Measurements from ENCODE around the gene DOK6. TPM values are rescaled to one million over a fixed set of nuclear protein-coding genes. Genes with fewer than 3 reads are reported as not detected.

Gene DOK6
- total and polyA plus RNA-seq, 2 donors (not counting 3 experiments of a cell fraction or from before 2014, with no cell fraction given), result under 0.01 TPM; not detected in 1

DNA sequence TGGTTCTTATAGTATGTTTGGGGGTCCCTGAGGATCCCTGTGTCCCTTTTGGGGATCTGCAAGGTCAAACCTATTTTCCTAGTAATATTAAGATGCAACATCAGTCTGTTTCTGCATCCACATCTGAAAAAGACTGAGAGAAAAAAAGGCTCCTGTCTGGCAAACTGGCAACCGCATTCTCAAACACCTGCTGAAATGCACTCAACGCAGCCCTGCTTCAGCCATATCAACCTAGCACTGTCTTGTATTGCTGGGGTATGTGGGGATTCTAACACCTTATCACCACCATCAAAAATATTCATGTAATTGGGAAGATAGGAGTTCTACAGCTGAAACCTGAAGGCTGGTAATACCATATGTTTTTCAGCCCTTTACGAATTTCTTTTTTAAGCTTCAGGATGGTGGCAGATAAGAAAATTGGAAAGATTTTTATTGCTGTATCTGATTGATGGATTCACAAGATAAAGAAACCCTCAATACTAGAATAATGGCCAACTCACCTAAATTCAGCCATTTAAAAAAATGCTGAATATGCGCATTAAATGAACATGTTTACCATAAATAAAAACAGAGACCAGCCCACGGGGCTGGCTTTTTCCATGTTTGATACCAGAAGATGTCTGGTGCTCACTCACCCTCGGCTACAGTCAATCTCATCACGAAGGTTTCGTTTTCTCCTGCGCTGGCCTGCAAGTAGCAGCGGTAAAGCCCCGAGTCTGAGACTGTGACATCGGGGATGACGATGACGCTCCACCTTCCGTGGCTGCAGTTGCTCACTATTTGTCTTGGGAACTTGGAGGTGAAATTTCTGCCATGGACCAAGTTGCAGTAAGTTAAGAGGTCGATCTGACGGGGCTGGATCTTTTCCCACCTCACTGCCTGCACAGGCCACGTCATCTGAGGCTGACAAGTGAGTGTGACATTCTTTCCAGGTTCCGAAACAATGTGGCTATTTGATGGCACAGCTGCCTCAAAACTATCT is 494.7 kb downstream of the DOK6 start:
- Histone ChIP-seq H3K4me3 (replicated peaks in 1 of 3; ENCODE audit: insufficient read depth in 1 of 3, low read depth in 1 of 3, low read length in 3 of 3) (no peak overlapping the region), H3K4me1 (ENCODE audit: control insufficient read depth, extremely low read depth, insufficient read depth, low read length) (no peaks in the 10 kb centered on the region), H4K20me1 (replicated peaks; ENCODE audit: control insufficient read depth, extremely low read depth, insufficient read depth, low read length) (no peaks in the 10 kb centered on the region), H3K27me3 (ENCODE audit: control insufficient read depth in 2 of 2, insufficient read depth in 2 of 2, low read length in 2 of 2) (no peaks in the 10 kb centered on the region), H3K36me3 (ENCODE audit: control insufficient read depth in 2 of 2, extremely low read depth in 1 of 2, insufficient read depth in 2 of 2, low read length in 2 of 2) (no peaks in the 10 kb centered on the region), H3K79me2 (ENCODE audit: control insufficient read depth, insufficient read depth, low read length) (no peaks in the 10 kb centered on the region), H2AFZ (ENCODE audit: low read depth, low read length) (no peak overlapping the region), H3K4me2 (ENCODE audit: insufficient read depth, low read length) (no peak overlapping the region), H3K27ac (ENCODE audit: insufficient read depth, low read depth, low read length) (no peak overlapping the region), H3K9me3 (replicated peaks; ENCODE audit: control insufficient read depth, insufficient read depth, low read length) (no peaks in the 10 kb centered on the region), H3K9me1 (replicated peaks; ENCODE audit: control insufficient read depth, extremely low read depth, insufficient read depth, low read length) (no peaks in the 10 kb centered on the region), H3K9ac (replicated peaks; ENCODE audit: extremely low read depth, insufficient read depth, low read length) (no peak overlapping the region)
- CTCF ChIA-PET, result no interaction called here
- DNase-seq (ENCODE audit: low read depth, low spot score), result no peak
- no TSS peak for BruUV-seq (replicated peaks)
- FAIRE-seq, result no peak
- intact Hi-C loops (cut with micrococcal nuclease), result no loop called here
- dilution Hi-C loops (cut with MboI; ENCODE audit: extremely low pct_ligation_motif_present, low sequenced_read_pairs), result no loop called here
- TF ChIP-seq FOS (IDR thresholded peaks at IDR 0.05; ENCODE audit: borderline replicate concordance, insufficient read depth, low read length) (no peak), GATA2 (IDR thresholded peaks at IDR 0.05; ENCODE audit: insufficient read depth, insufficient read length, low read depth, low read length) (no peak), JUN (IDR thresholded peaks at IDR 0.05; ENCODE audit: borderline replicate concordance, insufficient read depth, insufficient read length, low read depth) (no peak), MYC (IDR thresholded peaks at IDR 0.05; ENCODE audit: low read depth, low read length) (no peak), MAX (IDR thresholded peaks at IDR 0.05; ENCODE audit: insufficient read depth, insufficient read length) (no peak), EZH2 (IDR thresholded peaks at IDR 0.05; ENCODE audit: borderline replicate concordance, low read depth, low read length, severe bottlenecking) (no peak), POLR2AphosphoS5 (IDR thresholded peaks at IDR 0.05; ENCODE audit: insufficient read depth, low read depth, low read length) (no peak), POLR2A (IDR thresholded peaks at IDR 0.05; ENCODE audit: low read depth, low read length) (no peak)
- TF ChIP-seq, protein P1, sequence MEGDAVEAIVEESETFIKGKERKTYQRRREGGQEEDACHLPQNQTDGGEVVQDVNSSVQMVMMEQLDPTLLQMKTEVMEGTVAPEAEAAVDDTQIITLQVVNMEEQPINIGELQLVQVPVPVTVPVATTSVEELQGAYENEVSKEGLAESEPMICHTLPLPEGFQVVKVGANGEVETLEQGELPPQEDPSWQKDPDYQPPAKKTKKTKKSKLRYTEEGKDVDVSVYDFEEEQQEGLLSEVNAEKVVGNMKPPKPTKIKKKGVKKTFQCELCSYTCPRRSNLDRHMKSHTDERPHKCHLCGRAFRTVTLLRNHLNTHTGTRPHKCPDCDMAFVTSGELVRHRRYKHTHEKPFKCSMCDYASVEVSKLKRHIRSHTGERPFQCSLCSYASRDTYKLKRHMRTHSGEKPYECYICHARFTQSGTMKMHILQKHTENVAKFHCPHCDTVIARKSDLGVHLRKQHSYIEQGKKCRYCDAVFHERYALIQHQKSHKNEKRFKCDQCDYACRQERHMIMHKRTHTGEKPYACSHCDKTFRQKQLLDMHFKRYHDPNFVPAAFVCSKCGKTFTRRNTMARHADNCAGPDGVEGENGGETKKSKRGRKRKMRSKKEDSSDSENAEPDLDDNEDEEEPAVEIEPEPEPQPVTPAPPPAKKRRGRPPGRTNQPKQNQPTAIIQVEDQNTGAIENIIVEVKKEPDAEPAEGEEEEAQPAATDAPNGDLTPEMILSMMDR (IDR thresholded peaks at IDR 0.05; ENCODE audit: extremely low read depth in 1 of 2, insufficient read depth in 1 of 2, low read depth in 1 of 2, low read length in 2 of 2), result no peak
- POLR2A ChIA-PET, result no interaction called here

Measured in endothelial cell of umbilical vein (primary cell).